Neural cell (in vitro differentiated cells): ENCODE measurements around the gene OR11H7.

Experiments used
- POLR2AphosphoS5 ChIP-seq: IDR thresholded peaks from 2 replicates; pipeline ENCODE4 v1.6.1; 2012
- SMC3 ChIP-seq: fragments of 450-650 bp; conservative IDR thresholded peaks from 2 replicates; pipeline ENCODE4 v1.6.1; 2014; ENCODE audit warnings: antibody characterized with exemption, mild to moderate bottlenecking, moderate library complexity; ENCODE audit not compliant: poor library complexity
- TF ChIP-seq, protein P1 (sequence below): fragments of 450-650 bp; IDR thresholded peaks from 2 replicates; pipeline ENCODE4 v1.5.1; 2014; ENCODE audit warnings: antibody characterized with exemption, mild to moderate bottlenecking, moderate library complexity; ENCODE audit not compliant: poor library complexity, severe bottlenecking
- TF ChIP-seq, protein P2 (sequence below): IDR thresholded peaks from 2 replicates; pipeline ENCODE4 v1.6.1; 2012; ENCODE audit warnings: borderline replicate concordance

DNA sequence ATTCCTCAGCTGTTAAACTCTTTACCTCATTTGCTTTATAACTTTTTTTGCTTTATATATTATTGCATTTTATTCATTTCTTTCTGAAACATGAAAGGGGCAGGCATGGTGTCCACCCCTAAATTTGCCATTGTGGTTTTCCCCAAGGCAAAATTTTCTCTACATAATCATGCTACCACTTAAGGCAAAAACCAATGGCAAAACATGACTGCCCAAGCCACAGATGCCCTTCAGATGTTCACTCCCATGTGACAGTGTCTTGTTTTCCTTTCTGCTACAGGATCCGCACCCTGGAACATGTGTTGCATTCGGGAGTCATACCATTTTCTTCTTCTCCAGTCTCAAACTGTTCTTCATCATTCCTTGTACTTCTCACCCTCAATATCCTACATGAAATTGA is 48.6 kb downstream of the OR11H7 start:
- TF ChIP-seq POLR2AphosphoS5 (no peak), SMC3 (no peak)
- TF ChIP-seq, protein P1, sequence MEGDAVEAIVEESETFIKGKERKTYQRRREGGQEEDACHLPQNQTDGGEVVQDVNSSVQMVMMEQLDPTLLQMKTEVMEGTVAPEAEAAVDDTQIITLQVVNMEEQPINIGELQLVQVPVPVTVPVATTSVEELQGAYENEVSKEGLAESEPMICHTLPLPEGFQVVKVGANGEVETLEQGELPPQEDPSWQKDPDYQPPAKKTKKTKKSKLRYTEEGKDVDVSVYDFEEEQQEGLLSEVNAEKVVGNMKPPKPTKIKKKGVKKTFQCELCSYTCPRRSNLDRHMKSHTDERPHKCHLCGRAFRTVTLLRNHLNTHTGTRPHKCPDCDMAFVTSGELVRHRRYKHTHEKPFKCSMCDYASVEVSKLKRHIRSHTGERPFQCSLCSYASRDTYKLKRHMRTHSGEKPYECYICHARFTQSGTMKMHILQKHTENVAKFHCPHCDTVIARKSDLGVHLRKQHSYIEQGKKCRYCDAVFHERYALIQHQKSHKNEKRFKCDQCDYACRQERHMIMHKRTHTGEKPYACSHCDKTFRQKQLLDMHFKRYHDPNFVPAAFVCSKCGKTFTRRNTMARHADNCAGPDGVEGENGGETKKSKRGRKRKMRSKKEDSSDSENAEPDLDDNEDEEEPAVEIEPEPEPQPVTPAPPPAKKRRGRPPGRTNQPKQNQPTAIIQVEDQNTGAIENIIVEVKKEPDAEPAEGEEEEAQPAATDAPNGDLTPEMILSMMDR = no peak
- TF ChIP-seq, protein P2, sequence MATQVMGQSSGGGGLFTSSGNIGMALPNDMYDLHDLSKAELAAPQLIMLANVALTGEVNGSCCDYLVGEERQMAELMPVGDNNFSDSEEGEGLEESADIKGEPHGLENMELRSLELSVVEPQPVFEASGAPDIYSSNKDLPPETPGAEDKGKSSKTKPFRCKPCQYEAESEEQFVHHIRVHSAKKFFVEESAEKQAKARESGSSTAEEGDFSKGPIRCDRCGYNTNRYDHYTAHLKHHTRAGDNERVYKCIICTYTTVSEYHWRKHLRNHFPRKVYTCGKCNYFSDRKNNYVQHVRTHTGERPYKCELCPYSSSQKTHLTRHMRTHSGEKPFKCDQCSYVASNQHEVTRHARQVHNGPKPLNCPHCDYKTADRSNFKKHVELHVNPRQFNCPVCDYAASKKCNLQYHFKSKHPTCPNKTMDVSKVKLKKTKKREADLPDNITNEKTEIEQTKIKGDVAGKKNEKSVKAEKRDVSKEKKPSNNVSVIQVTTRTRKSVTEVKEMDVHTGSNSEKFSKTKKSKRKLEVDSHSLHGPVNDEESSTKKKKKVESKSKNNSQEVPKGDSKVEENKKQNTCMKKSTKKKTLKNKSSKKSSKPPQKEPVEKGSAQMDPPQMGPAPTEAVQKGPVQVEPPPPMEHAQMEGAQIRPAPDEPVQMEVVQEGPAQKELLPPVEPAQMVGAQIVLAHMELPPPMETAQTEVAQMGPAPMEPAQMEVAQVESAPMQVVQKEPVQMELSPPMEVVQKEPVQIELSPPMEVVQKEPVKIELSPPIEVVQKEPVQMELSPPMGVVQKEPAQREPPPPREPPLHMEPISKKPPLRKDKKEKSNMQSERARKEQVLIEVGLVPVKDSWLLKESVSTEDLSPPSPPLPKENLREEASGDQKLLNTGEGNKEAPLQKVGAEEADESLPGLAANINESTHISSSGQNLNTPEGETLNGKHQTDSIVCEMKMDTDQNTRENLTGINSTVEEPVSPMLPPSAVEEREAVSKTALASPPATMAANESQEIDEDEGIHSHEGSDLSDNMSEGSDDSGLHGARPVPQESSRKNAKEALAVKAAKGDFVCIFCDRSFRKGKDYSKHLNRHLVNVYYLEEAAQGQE = no peak
